Measurements from ENCODE around the gene ZNF536.

The ZNF536 gene

GRCh38 chr19:30539981-30540380, 167.8 kb downstream of the ZNF536 start:
- DNase-seq: no peak

- no peak for DNase-seq
Measured at GRCh38 chr19:30540761-30541160, 168.6 kb downstream of the ZNF536 start.

GRCh38 chr19:30541575-30541974, 169.4 kb downstream of the ZNF536 start:
- DNase-seq: no peak

GRCh38 chr19:30543243-30543945, 171.2 kb downstream of the ZNF536 start:
- no peak for DNase-seq

GRCh38 chr19:30545752-30546151, 173.6 kb downstream of the ZNF536 start:
- DNase-seq: no peak

- DNase-seq: no peak
Measured at GRCh38 chr19:30546332-30546731, 174.1 kb downstream of the ZNF536 start.

- DNase-seq: no peak
Measured at GRCh38 chr19:30547246-30547645, 175.1 kb downstream of the ZNF536 start.

GRCh38 chr19:30549151-30549550, 177.0 kb downstream of the ZNF536 start:
- DNase-seq: no peak

- no peak for DNase-seq
Measured at GRCh38 chr19:30551271-30551670, 179.1 kb downstream of the ZNF536 start.

- DNase-seq: no peak
Measured at GRCh38 chr19:30552593-30552992, 180.4 kb downstream of the ZNF536 start.

GRCh38 chr19:30555075-30555790, 183.0 kb downstream of the ZNF536 start:
- no peak for DNase-seq

- DNase-seq: no peak
Measured at GRCh38 chr19:30555791-30556110, 183.6 kb downstream of the ZNF536 start.

- no peak for DNase-seq
Measured at GRCh38 chr19:30556230-30556711, 184.1 kb downstream of the ZNF536 start.

GRCh38 chr19:30557212-30557611, 185.0 kb downstream of the ZNF536 start:
- DNase-seq: no peak

GRCh38 chr19:30557927-30558557, 185.9 kb downstream of the ZNF536 start:
- DNase-seq: no peak

GRCh38 chr19:30558793-30559192, 186.6 kb downstream of the ZNF536 start:
- no peak for DNase-seq

- DNase-seq: no peak
Measured at GRCh38 chr19:30559446-30559845, 187.3 kb downstream of the ZNF536 start.

- DNase-seq: no peak
Measured at GRCh38 chr19:30562981-30563380, 190.8 kb downstream of the ZNF536 start.

GRCh38 chr19:30563691-30564090, 191.5 kb downstream of the ZNF536 start:
- no peak for DNase-seq

GRCh38 chr19:30564551-30565011, 192.4 kb downstream of the ZNF536 start:
- no peak for DNase-seq

GRCh38 chr19:30565636-30566035, 193.5 kb downstream of the ZNF536 start:
- no peak for DNase-seq

- no peak for DNase-seq
Measured at GRCh38 chr19:30566681-30567420, 194.7 kb downstream of the ZNF536 start.
